Measurements from ENCODE around the gene CDH10. TPM values are rescaled to one million over a fixed set of nuclear protein-coding genes. Genes with fewer than 3 reads are reported as not detected.

The CDH10 gene
- polyA plus RNA-seq, 2 of the 4 experiments (the other 2 are of a cell fraction): 0.58 to 0.63 TPM

GRCh38 chr5:24623031-24623430 is 21.7 kb downstream of the CDH10 start:
- no peak for FAIRE-seq
- no peak for TF ChIP-seq REST (IDR thresholded peaks at IDR 0.05)
- no peak for TF ChIP-seq ATOH8 (CRISPR knock-in tag; IDR thresholded peaks at IDR 0.05; ENCODE audit: low read depth)
- Histone ChIP-seq H3K4me2 (no peak overlapping the region), H3K27ac (no peak overlapping the region), H3K4me1 (no peaks in the 10 kb centered on the region), H3K9me3 (no peaks in the 10 kb centered on the region), H3K4me3 (no peak overlapping the region)
- WGBS (ENCODE audit: missing lambda C conversion rate): 40% methylated on average over 5 of the region's 5 CpGs
- no peak for ATAC-seq
- ChIA-PET POLR2A (no interaction called here), CTCF (interaction anchor here (1.0 kb wide), 1 partner anchor 15 kb away, joined by 3 read pairs; no protein-coding TSS in a partner anchor)
- no peak for DNase-seq (ENCODE audit: low read depth in 1 of 2, low spot score in 1 of 2)

- WGBS (ENCODE audit: missing lambda C conversion rate): 24% methylated on average over 6 of the region's 6 CpGs
- no peaks in the 10 kb centered on the region for H3K9me3 ChIP-seq
- no peak overlapping the region for H3K4me3 ChIP-seq
- CTCF ChIA-PET: interaction anchor here (0.6 kb wide), 1 partner anchor 178 kb away, joined by 3 read pairs; no protein-coding TSS in a partner anchor
- POLR2A ChIA-PET: no interaction called here
- no peak overlapping the region for H3K4me2 ChIP-seq
- no peak overlapping the region for H3K27ac ChIP-seq
- ATAC-seq (no peak), DNase-seq (ENCODE audit: low read depth in 1 of 2, low spot score in 1 of 2) (no peak), FAIRE-seq (no peak)
- TF ChIP-seq E2F6 (IDR thresholded peaks at IDR 0.05; ENCODE audit: borderline replicate concordance, low read depth) (no peak), NPAS2 (CRISPR knock-in tag; IDR thresholded peaks at IDR 0.05; ENCODE audit: borderline replicate concordance) (no peak), KDM5A (IDR thresholded peaks at IDR 0.05) (no peak), BCL3 (IDR thresholded peaks at IDR 0.05) (no peak), HDAC2 (IDR thresholded peaks at IDR 0.05) (no peak), MAZ (IDR thresholded peaks at IDR 0.05; ENCODE audit: borderline replicate concordance, low read depth, low read length) (no peak), SMC3 (IDR thresholded peaks at IDR 0.05) (no peak), RNF2 (IDR thresholded peaks at IDR 0.05; ENCODE audit: borderline replicate concordance, low read depth) (no peak)
- H3K4me1 ChIP-seq: no peaks in the 10 kb centered on the region
Measured at GRCh38 chr5:24621792-24622191, 23.0 kb downstream of the CDH10 start.

GRCh38 chr5:24616566-24616965 is 28.2 kb downstream of the CDH10 start:
- CTCF ChIA-PET: no interaction called here
- no peak overlapping the region for H3K4me3 ChIP-seq
- no peak overlapping the region for H3K4me2 ChIP-seq
- TF ChIP-seq RFX5 (IDR thresholded peaks at IDR 0.05) (no peak), E2F6 (IDR thresholded peaks at IDR 0.05; ENCODE audit: borderline replicate concordance, low read depth) (no peak), PHF8 (IDR thresholded peaks at IDR 0.05; ENCODE audit: borderline replicate concordance, low read depth) (no peak), POLR2A (IDR thresholded peaks at IDR 0.05; ENCODE audit: low read length) (no peak), CBX8 (IDR thresholded peaks at IDR 0.05) (no peak), ZSCAN20 (CRISPR knock-in tag; IDR thresholded peaks at IDR 0.05) (no peak), FOSB (CRISPR knock-in tag; IDR thresholded peaks at IDR 0.05) (no peak), ZFP36 (IDR thresholded peaks at IDR 0.05; ENCODE audit: borderline replicate concordance, partially characterized antibody) (no peak), REST (IDR thresholded peaks at IDR 0.05) (no peak), SMC3 (IDR thresholded peaks at IDR 0.05) (no peak), POLR2AphosphoS2 (conservative IDR thresholded peaks at IDR 0.05; ENCODE audit: low read length) (no peak)
- POLR2A ChIA-PET: no interaction called here
- H3K9me3 ChIP-seq: no peaks in the 10 kb centered on the region
- H3K4me1 ChIP-seq: no peaks in the 10 kb centered on the region
- FAIRE-seq: no peak
- no peak overlapping the region for H3K27ac ChIP-seq
- WGBS (ENCODE audit: missing lambda C conversion rate): 34% methylated on average over 1 of the region's 1 CpG
- no peak for ATAC-seq
- no peak for DNase-seq (ENCODE audit: low read depth in 1 of 2, low spot score in 1 of 2)

Data from A549 (cell line).